Testis (tissue), 2 donors: ENCODE data around the gene PSD4.

Experiments
- CTCF ChIP-seq, 3 experiments: fragments of 450-650 bp in 2 of 3; fragments of 200-600 bp in 1 of 3; sonication (generic) in 1 of 3; IDR thresholded peaks; one replicate each; pipeline ENCODE4 v1.5.1; 2016 to 2019; ENCODE audit warnings: antibody characterized with exemption in 3 of 3, mild to moderate bottlenecking in 2 of 3, moderate library complexity in 1 of 3
- POLR2A ChIP-seq: fragments of 450-650 bp; IDR thresholded peaks from one replicate; pipeline ENCODE4 v1.6.1; 2017; ENCODE audit warnings: antibody characterized with exemption, mild to moderate bottlenecking, moderate library complexity

GRCh38 chr2:113218283-113219091, 44.7 kb downstream of the PSD4 start:
- TF ChIP-seq CTCF (IDR thresholded peaks at IDR 0.05) (no peak), POLR2A (no peak)
